ENCODE results near the gene MAST4. TPM values are rescaled to one million over a fixed set of nuclear protein-coding genes. Genes with fewer than 3 reads are reported as not detected.

The MAST4 gene
- total and polyA plus RNA-seq, 2 of the 8 experiments (the other 6 are each of a cell fraction or from before 2014, with no cell fraction given), result 1.5 to 2.6 TPM

DNA sequence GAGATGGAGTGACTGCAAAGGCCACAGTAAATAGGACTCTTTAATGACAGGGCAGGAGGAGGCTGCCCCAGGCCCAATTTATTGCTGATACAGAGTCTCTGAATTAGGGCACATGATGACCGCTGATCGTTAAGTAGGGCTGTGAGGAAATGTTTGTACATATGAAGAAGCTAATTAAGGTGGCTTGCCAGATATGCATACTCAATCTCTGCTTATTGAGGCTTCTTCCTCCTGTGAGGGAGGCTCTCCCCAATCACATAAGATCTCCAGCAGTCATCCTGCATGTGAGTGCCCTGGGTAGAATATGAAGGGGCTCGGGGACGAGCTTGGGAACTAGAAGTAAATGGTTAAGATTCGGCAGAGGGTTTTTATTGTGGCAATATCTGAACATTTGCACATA is 608.6 kb downstream of the MAST4 start:
- Histone ChIP-seq H3K4ac (replicated peaks; ENCODE audit: insufficient read length, low read depth, low read length) (no peak overlapping the region), H3K23me2 (ENCODE audit: low read depth, low read length) (no peaks in the 10 kb centered on the region), H3K27me3 (replicated peaks in 1 of 4; ENCODE audit: control insufficient read depth in 3 of 4, extremely low read depth in 1 of 4, insufficient read depth in 3 of 4, low read length in 3 of 4) (no peaks in the 10 kb centered on the region), H2BK120ac (replicated peaks; ENCODE audit: low read depth, low read length) (no peak overlapping the region), H2BK15ac (ENCODE audit: low read length) (no peak overlapping the region), H2AFZ (ENCODE audit: low read length) (peak overlapping the region; percentile 17; the same call in 1 of the 2 replicates), H3K79me1 (ENCODE audit: low read depth, low read length) (no peaks in the 10 kb centered on the region), H3K14ac (ENCODE audit: insufficient read length) (no peak overlapping the region), H4K5ac (ENCODE audit: insufficient read length, low read depth, low read length) (no peak overlapping the region), H2BK20ac (ENCODE audit: low read length) (no peak overlapping the region), H4K8ac (ENCODE audit: extremely low read depth, insufficient read depth, low read length) (no peak overlapping the region), H4K91ac (replicated peaks; ENCODE audit: insufficient read length, low read length) (no peak overlapping the region), H2BK12ac (ENCODE audit: low read depth, low read length) (no peak overlapping the region), H3K4me3 (ENCODE audit: extremely low read depth in 1 of 4, insufficient read depth in 2 of 4, low read depth in 3 of 4, low read length in 4 of 4) (no peak overlapping the region), H2BK5ac (ENCODE audit: low read depth, low read length) (no peak overlapping the region), H3K4me2 (ENCODE audit: insufficient read depth in 1 of 2, low read depth in 2 of 2, low read length in 2 of 2) (no peak overlapping the region), H3K9ac (replicated peaks in 1 of 4; ENCODE audit: extremely low read depth in 1 of 4, low read depth in 3 of 4, low read length in 3 of 4) (no peak overlapping the region), H3K18ac (ENCODE audit: extremely low read depth, low read length) (no peak overlapping the region), H3K79me2 (ENCODE audit: control insufficient read depth in 1 of 2, insufficient read depth in 2 of 2, low read length in 2 of 2) (no peaks in the 10 kb centered on the region), H3K9me3 (ENCODE audit: insufficient read depth in 2 of 2, low read depth in 1 of 2, low read length in 1 of 2) (peaks cover 0 to 2% of the 10 kb centered on the region in 2 experiments; a peak in 1 of 4 replicates), H3K36me3 (ENCODE audit: control insufficient read depth in 2 of 4, insufficient read depth in 4 of 4, low read length in 3 of 4) (no peaks in the 10 kb centered on the region), H3K23ac (ENCODE audit: insufficient read length) (no peak overlapping the region), H4K20me1 (replicated peaks in 1 of 2; ENCODE audit: control insufficient read depth in 1 of 2, insufficient read depth in 2 of 2, low read length in 2 of 2) (no peaks in the 10 kb centered on the region), H2AK5ac (ENCODE audit: low read depth, low read length) (no peak overlapping the region), H3K27ac (ENCODE audit: low read depth, low read length) (no peak overlapping the region), H3K56ac (replicated peaks; ENCODE audit: insufficient read length, low read depth, low read length) (no peak overlapping the region), H3K4me1 (replicated peaks in 1 of 4; ENCODE audit: control insufficient read depth in 3 of 4, insufficient read depth in 4 of 4, low read length in 3 of 4) (no peaks in the 10 kb centered on the region)
- TF ChIP-seq CTBP2 (IDR thresholded peaks at IDR 0.05; ENCODE audit: borderline replicate concordance, insufficient read depth, insufficient read length, low read length), result no peak
- no peak for TF ChIP-seq ASH2L (IDR thresholded peaks at IDR 0.05; ENCODE audit: low read length)
- no peak for TF ChIP-seq NANOG (IDR thresholded peaks at IDR 0.05; ENCODE audit: insufficient read depth, low read depth, low read length, poor library complexity, severe bottlenecking)
- TF ChIP-seq EZH2 (IDR thresholded peaks at IDR 0.05; ENCODE audit: low read depth, low read length, severe bottlenecking), result no peak
- no peak for TF ChIP-seq CHD2 (IDR thresholded peaks at IDR 0.05; ENCODE audit: low read length)
- TF ChIP-seq GABPA (IDR thresholded peaks at IDR 0.05; ENCODE audit: borderline replicate concordance, insufficient read depth, low read length), result no peak
- TF ChIP-seq, protein P1, sequence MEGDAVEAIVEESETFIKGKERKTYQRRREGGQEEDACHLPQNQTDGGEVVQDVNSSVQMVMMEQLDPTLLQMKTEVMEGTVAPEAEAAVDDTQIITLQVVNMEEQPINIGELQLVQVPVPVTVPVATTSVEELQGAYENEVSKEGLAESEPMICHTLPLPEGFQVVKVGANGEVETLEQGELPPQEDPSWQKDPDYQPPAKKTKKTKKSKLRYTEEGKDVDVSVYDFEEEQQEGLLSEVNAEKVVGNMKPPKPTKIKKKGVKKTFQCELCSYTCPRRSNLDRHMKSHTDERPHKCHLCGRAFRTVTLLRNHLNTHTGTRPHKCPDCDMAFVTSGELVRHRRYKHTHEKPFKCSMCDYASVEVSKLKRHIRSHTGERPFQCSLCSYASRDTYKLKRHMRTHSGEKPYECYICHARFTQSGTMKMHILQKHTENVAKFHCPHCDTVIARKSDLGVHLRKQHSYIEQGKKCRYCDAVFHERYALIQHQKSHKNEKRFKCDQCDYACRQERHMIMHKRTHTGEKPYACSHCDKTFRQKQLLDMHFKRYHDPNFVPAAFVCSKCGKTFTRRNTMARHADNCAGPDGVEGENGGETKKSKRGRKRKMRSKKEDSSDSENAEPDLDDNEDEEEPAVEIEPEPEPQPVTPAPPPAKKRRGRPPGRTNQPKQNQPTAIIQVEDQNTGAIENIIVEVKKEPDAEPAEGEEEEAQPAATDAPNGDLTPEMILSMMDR (IDR thresholded peaks at IDR 0.05; ENCODE audit: control extremely low read depth in 1 of 3, insufficient read depth in 1 of 3, low read depth in 1 of 3, low read length in 3 of 3), result no peak
- TF ChIP-seq HDAC2 (IDR thresholded peaks at IDR 0.05; ENCODE audit: borderline replicate concordance in 1 of 2, low read depth in 2 of 2, low read length in 2 of 2), result no peak
- no peak for TF ChIP-seq CBX8 (IDR thresholded peaks at IDR 0.05; ENCODE audit: borderline replicate concordance, low read depth, low read length)
- TF ChIP-seq BACH1 (IDR thresholded peaks at IDR 0.05; ENCODE audit: low read length), result no peak
- TF ChIP-seq RXRA (IDR thresholded peaks at IDR 0.05; ENCODE audit: insufficient read depth, low read depth, low read length), result no peak
- WGBS, 2 experiments (ENCODE audit: extremely low coverage in 1 of 2, insufficient coverage in 1 of 2, insufficient read length in 1 of 2, insufficient replicate concordance in 2 of 2, low coverage in 1 of 2, low lambda C conversion rate in 2 of 2, missing lambda C conversion rate in 1 of 2), result 85% methylated on average over 5 of the region's 5 CpGs; no CpG with 5 or more reads in 1 of the 2 experiments
- FAIRE-seq, result no peak
- CTCF ChIA-PET (ENCODE audit: partially characterized antibody), result interaction anchor here (0.8 to 2.5 kb wide), 14 partner anchors 8 to 1047 kb away, joined by 3 to 15 read pairs (median 4); partner anchors contain the start of gene CD180
- POLR2A ChIA-PET (ENCODE audit: partially characterized antibody), result no interaction called here
- no peak for DNase-seq (ENCODE audit: low read depth in 1 of 2, low spot score in 2 of 2)

Data from H1 (cell line).